Erythroblast (primary cell): ENCODE results near the gene PER3.
"Not testable (repeated sequence)": the region's sequence is repeated elsewhere in the genome, so short reads cannot be mapped to it uniquely, and the experiment has no call there.

Source experiments
- GATA1 ChIP-seq: IDR thresholded peaks from 2 replicates; pipeline ENCODE4 v1.6.1; 2011; ENCODE audit warnings: low read depth, mild to moderate bottlenecking, control low read depth, low read length, moderate library complexity
- POLR2A ChIP-seq: IDR thresholded peaks from 2 replicates; pipeline ENCODE4 v1.6.1; 2011; ENCODE audit warnings: mild to moderate bottlenecking, low read length

GRCh38 chr1:7791027-7791426 lies 6.9 kb downstream of the PER3 start:
- TF ChIP-seq POLR2A, GATA1: not testable (repeated sequence)
